Measurements from ENCODE around the gene FCRL1.

The FCRL1 gene, protein sequence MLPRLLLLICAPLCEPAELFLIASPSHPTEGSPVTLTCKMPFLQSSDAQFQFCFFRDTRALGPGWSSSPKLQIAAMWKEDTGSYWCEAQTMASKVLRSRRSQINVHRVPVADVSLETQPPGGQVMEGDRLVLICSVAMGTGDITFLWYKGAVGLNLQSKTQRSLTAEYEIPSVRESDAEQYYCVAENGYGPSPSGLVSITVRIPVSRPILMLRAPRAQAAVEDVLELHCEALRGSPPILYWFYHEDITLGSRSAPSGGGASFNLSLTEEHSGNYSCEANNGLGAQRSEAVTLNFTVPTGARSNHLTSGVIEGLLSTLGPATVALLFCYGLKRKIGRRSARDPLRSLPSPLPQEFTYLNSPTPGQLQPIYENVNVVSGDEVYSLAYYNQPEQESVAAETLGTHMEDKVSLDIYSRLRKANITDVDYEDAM

DNA sequence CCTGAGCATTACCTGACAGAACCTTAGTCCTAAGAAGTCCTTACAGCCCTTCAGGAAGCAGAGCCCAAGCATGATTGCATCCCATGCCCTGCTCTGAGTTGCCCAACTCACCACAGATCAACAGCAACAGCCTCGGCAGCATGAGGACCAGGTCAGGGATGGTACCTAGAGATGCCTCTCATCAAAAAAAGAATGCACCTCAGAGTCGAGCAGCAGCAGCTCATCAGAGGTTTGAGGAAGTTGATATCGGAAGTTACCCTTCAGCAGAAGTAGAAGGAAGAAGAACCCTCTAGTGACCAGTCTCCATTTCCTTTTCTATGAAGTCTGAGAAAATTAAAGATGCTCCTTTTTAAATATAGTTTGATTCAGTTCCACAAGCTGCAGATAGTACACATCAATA is at the start of gene FCRL1:
Gene FCRL1 (minus strand): TSS at position 225 of the 400 bp plus-strand sequence. CDS start 83 bp downstream, at position 142.
- no peak for DNase-seq (ENCODE audit: low read depth, low spot score)

DNA sequence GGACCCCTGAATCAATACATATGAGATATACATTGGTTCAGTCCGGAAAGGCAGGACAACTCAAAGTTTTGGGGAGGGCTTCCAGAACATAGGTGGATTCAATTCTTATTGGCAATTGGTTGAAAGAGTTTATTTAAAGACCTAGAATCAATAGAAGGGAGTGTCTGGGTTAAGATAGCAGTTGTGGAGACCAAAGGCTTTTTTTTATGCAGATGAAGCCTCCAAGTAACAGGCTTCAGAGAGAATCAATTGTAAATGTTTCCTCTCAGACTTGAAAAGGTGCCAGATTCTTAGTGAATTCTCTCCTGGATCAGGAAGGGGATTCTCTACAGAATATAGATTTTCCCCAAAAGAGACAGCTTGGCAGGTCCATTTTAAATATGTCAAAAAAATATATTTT is 48.7 kb upstream of the FCRL1 start:
- no peak for DNase-seq (ENCODE audit: low read depth, low spot score)

DNA sequence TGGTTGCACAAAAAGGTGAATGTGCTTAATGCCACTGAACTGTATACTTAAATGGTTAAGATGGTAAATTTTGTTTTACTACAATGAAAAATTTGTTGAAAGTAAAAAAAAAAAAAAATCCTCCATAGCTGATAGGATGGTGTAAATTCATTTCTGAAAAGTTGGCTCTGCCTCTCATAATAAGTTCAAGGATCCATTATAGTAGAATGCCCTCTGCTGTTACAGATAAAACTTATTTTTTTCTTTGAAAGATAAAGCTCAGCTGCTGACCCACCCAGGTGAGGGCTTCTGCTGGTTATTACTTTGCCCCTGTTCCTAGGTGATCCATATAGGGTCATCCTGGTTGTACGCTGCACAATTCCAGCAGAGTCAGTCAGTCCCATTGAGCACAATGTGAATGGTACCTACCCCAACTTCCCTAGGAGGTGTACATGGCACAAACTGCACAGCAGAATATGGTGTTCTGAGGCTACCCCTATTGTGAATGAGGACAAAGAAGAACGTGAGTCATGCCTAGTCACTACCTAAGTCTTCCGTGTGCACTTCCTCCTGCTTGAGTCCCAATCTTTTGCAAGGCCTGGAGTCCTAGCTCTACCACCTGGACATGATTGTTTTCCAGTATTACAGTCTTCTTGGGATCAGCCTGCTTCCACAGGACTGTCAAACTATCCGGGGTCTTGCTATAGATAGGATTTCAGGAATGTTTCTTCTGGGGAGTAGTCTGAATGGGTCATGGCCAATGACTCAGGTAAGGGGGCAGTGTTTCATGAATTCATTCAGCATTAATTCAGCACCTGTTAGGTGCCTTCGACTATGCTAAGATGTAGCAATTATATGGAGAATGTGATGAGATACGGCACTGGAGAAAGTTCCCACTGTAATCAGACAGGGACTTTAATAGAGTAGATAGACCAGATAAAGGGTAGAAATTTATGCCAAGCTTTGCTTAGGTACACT is 42.5 kb upstream of the FCRL1 start:
- no peak for DNase-seq (ENCODE audit: low read depth, low spot score)

DNA sequence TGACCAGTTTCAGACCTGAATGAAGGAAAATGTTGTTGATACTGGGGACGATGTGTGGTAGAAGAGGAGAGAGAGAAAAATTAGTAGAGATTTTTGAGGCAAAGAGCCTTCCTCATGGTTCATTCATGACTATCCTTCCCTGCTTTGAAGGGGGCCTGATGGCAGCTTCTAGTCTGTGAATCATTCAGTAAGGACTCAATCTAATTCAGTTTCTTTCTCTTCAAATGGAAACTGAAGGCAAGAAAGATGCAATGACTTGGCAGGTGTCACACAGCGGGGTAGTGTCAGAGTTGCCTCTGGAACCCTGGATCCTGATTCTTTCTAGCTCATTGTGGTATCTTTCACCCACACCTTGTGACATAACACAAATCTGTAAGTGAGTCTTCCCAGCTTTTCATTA is 36.6 kb upstream of the FCRL1 start:
- no peak for DNase-seq (ENCODE audit: low read depth, low spot score)

DNA sequence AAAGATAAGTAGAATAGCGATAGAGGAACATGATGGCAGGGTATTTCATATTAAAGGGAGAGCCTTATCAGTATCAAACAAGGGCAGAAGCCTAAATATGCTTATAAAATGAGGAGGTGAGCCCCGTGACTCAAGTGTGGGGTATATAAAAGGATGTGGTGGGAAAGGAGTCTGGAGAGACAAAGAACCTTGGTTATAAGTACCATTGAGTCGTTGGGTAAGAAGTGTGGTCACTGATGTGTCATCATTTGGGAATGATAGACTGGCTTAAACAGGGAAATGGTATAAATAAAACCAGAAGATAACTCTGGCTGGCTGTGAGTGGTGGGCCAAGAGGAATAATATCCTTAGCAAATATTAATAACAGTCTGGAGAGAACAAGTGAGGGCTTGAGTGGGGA is 32.6 kb upstream of the FCRL1 start:
- DNase-seq (ENCODE audit: low read depth, low spot score): no peak

DNA sequence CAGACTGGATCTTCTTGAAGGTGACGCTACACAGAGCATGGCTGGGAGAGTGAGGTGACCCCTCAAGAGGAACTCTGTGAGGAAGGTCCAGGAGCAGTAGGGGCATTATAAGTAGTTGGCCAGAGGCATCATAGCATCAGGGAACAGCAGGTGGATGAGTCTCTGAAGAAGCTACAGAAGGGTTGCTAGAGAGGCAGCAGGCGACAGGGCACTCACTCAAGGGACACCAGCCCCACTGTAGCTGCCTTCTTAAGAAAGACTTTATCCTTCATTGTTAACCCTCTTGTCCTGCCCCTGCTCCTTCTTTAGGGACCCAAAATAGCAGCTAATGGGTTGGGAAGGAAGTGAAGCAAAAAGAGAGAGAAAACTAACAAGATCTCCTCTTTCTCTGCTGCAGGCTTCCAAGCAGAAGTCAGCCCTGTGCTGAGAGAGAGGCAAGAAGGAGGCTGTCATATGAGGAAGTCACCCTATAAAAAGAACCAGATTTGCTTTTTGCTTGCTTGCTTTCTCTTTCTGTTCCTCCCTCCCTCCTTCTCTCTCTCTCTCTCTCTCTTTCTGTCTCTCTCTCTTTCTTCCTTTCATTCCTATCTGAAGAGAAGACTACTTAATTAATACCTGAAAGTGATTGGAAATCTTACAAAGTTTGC is 29.4 kb upstream of the FCRL1 start:
- no peak for DNase-seq (ENCODE audit: low read depth, low spot score)

DNA sequence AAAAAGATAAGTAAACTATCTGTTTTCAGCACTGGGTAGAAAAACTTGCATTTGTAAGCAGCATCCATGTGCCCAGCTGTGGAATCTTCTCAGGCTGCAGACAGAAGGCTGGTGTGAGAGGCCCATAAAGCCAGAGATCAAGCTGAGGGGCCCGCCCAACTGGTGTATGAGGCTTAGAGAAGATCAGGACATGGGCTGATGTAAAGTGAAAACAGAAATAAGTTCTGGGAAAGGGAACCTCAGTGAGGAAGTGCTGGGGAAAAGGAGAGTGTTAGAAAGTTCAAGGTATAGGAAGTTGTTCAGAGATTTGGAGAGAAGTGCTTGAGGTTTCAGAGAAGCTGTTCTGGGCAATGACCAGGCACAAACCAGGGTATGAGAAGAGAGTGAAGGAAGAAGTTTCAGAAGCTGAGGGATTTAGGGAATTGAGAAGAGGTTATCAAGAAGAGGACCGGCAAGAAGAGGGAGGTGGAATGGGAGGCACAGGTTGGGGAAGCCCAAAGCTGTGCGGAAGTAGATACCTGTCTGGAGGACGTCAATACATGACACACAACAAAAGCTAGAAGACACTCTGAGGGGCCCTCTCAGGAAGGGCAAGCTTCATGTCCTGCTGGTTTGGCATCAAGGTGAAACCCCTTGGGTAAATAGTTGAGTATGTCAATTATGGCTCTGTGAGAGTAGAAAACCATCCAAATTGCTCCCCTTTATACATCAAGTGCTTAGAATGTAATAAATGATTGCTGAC is 24.3 kb upstream of the FCRL1 start:
- DNase-seq (ENCODE audit: low read depth, low spot score): no peak

DNA sequence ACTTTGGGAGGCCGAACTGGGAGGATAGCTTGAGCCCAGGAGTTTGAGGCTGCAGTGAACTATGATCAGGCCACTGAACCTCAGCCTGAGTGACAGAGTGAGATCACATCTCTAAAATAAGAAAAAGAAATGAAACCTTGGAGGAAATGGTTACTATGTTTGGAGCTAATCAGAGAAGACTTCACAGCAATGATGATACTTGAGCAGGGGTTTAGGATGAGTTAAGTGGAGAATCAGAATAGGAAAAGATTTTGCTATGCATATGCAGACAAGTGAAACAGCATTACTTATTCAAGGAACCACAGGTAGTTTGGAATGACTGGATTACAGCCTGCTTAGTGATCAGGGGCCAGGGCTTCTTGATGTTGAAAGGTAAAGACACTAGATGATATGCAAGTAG is 23.0 kb upstream of the FCRL1 start:
- DNase-seq (ENCODE audit: low read depth, low spot score): no peak

DNA sequence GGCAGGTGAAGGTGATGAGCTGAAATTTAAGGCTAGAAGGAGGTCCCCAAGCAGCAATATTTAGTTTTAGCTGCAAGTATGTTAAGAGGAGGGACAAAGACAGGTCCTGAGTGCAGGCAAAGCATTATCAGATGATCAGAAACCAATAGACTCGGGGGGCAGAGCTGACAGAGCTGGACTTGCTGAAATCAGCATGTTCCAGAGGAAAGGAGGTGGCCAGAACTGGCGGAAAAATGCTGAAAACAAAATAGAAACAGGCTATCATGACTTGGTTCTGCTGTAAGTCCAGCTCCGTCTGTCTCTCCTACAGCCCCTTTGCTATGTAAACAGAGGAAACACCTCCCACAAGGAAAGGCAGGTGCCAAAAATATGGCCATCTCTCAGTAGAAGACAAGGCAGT is 21.8 kb upstream of the FCRL1 start, which contains the start of gene CD5L:
Gene CD5L (minus strand): TSS at position 101 of the 400 bp plus-strand sequence. CDS start 107 bp downstream, outside the sequence.
- DNase-seq (ENCODE audit: low read depth, low spot score): no peak

DNA sequence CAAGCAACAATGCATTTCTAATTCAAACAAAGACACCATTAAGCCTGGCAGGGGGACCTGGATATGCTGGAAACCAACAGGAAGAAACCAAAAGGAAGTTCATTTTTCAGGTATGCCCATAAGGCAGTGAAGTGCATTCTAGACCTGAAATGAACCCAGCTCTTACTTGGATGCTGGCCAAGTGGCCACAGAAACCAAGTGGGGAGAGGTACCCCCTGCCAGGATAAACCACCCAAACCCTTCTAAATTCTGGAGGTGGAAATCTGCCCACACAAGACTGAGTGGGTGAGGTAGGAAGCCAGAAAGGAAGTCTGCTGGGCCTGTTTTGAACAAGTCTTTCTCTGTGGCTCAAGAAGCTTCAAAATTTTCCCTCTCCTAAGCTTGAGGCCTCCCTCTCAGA is 19.0 kb upstream of the FCRL1 start:
- DNase-seq (ENCODE audit: low read depth, low spot score): no peak

DNA sequence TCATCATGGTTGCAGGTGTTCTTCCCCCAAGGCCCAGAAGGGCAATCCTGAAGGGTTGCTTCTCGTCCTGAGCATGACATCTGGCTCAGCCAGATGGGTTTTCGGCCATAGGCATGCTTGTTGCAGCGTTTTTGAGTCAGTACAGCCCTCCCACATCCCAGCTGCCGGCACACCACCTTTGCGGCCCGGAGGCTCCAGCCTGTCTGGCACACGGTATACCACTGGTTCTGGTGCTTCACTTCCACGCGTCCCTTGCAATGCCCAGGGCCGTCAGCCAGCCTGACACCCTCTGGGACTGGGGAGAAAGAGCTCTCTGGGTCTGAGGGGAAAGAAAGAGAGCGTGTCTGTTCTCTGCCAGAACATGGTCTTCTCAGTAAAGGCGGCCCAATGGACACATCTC is 14.5 kb upstream of the FCRL1 start:
- no peak for DNase-seq (ENCODE audit: low read depth, low spot score)

DNA sequence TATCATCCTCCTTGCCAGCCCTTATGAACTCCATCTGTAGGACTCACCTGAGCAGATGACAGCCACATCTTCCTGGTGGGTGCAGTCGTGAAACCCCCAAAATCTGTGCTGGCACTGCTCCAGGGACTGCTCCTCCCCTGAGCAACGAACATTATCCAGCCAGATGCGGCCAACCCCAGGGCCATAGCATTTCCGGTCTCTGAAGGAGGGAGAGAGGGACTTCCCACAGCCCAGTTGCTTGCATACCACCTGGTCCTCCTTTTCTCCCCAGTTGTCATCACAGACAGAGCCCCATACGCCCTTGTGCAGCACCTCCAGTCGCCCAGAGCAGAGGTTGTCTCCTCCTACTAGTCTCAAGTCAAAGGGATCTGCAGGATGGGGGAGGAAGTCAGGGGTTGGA is 13.2 kb upstream of the FCRL1 start:
- no peak for DNase-seq (ENCODE audit: low read depth, low spot score)

DNA sequence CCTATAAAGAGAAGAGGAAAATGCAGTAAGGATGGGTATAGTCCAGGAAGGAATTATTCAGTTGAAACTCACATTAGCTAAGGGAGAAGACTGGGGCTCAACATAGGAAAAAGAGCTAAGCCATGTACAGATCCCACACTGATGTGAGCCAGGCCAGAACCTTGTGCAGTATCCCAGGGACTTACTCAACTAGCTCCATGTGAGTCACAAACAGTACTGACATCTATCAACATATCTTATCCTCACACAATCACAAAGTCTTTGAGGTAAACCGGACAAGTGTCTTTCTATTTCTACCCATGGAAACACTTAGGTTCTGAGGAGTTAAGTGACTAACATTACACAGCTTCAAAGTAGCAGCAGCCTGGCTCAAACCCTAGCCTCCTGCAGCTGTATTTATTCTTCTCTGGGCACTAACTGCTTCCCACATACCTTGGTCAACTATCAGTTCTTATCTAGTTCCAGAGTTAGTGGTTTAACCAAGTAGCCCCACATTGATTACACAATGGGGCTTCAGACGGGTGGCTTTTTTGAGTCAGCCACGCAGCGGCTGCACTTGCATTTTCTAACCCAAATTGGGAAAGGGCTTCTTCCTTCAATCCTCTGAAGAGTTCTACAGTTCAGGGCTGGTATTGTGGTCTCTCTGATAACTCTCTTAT is 12.2 kb upstream of the FCRL1 start:
- DNase-seq (ENCODE audit: low read depth, low spot score): no peak

DNA sequence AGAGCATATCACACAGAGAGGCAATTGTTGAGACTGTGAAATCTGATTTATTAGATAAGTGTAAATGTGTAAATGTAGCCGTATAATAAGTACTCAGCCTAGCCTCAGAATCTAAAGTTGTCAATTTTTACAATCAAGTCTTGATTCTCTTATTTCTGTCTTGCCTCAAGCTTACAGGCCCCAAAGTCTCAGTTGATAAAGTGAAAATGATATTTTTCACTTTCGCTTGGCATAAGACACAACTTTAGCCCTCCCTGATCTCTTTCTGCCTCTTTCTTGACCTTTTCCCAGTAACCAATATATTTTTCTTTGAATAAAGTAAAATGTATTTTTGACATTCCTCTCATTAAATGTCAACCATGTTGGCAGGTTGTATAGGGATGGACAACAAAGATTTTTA is 11.0 kb upstream of the FCRL1 start:
- DNase-seq (ENCODE audit: low read depth, low spot score): no peak

DNA sequence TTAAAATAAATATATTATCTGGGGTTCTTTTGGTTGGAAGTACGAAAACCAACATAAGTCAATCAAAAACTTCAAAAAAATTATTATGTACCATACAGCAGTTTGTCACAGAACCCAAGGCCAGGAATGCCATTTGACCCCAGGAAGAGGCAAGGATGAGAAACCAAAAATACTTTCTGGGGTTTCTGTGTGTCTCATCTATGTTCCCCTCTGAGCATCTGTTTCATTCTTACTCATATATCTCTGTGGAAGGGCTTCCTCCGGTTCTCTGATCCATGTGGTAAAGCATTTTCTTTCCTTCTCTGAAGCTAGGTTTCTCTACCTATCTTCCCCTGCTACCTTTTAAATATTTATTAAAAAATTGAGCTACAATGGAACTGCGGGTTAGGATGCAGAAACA is 9.8 kb upstream of the FCRL1 start:
- DNase-seq (ENCODE audit: low read depth, low spot score): no peak

DNA sequence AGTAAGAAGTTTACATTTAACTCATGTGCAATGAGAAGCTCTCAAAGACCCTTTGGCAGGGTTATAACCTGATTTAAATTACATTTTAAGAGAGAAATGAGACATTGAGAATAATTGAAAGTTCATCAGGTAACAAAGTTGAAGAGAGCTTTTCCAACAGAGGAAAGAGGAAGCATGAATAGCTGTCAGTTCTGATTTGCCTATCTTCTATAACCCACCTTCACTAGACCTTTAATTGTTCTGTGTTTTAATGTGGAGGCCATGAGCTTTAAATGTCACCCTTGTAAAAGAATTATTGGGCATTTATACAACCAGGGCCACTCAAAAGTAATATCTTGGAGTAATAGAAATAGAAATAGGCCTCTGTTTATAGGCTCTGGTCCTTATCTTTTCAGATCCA is 9.3 kb upstream of the FCRL1 start:
- DNase-seq (ENCODE audit: low read depth, low spot score): no peak

DNA sequence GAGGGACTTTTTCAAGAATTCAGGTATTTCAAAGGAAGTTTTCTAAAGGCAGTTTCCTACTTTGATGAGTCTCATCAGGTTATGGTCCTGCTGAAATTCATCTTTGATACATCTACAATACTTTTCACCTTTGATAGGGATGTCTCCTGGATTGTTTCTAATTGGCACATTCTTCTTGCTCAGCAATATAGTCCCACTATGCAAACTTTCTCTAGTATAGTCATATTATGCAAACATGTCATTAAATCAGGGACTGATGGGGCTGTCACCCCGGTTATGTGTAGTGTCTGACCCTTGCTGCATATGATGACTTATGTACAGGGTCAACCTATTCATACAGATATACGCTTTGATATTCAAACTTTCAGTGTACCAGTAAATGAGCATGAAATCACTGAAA is 379 bp upstream of the FCRL1 start:
- DNase-seq (ENCODE audit: low read depth, low spot score): no peak

DNA sequence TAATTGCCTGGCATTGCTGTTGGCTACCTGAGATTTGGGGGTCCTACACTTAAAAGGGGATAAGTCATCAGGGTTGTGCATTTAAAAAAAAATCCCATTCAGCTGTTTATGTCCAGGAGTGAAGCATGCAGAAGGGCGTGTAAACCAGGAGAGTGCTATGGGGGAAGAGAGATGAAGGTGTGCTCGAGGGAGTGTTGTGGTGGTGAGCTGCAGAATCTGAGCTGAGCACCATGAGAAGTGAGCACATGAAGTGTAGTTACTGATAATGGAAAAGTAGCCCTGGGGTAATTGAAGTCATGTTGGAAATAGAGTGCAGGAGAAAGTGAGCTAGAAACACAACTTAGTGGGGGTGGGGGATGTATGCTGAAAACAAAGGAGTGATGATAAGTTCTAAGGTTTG is 705 bp downstream of the FCRL1 start:
- no peak for DNase-seq (ENCODE audit: low read depth, low spot score)

DNA sequence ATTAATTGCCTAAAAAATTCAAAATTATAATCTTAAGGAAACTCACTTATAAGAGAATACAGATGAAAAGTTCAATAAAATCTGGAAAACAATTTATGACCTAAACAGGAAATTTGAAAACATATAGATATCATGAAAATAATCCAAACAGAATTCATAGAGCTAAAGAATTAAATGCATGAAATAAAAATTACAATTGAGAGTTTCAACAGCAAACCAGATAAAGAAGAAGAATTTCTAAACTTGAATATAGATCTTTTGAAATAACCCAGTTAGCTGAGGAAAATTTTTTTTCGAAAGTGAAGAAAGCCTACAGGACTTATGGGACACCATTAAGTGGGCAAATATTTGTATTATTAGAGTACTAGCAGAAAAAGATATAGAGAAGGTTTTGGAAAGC is 6.7 kb downstream of the FCRL1 start:
- DNase-seq (ENCODE audit: low read depth, low spot score): no peak

DNA sequence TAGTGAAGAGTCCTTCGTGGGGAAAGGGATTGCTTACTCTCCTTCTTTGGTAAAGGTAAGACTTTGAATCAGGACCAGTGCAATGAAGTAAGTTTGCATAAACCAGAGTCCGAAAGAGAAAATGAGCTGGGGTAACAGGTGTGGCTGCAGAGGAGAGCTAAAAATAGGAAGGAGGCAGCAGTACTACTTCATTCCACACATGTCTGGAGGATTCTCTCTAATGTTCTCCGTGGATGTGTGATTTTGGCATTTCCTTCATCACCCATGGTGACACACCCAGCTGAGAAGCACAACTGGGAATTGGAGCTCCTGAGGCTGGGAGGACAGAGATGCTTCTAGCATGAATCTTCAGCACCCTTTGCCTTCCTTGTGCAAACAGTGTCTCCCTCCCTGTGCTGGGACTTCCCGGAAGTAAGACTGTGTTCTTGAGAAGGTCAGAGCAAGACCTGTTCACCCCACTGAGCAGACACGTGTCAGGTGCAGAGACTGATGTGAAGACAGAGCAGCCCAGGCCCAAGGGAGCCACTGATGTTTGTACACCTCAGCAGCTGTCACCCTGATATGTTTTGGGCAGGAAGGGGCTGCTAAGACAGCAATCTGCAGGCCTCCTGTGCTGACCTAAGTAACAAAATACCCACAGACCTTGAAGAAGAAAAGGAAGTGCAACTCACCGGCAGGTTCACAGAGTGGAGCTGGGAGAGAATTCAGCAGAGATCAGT is 13.3 kb downstream of the FCRL1 start:
- DNase-seq (ENCODE audit: low read depth, low spot score): no peak

Data from activated CD4-positive, CD25-positive, alpha-beta regulatory T cell treated with anti-CD3 and anti-CD28 coated beads, Interleukin-2, amount 50 U/mL, for 16 hours (primary cell).